Gastrocnemius medialis (tissue), 4 donors: ENCODE results near the gene WDR6. TPM values are rescaled to one million over a fixed set of nuclear protein-coding genes. Genes with fewer than 3 reads are reported as not detected.

ENCODE experiments used
- ATAC-seq, 2 donors: fragments of 150-250 bp; one replicate each; pipeline ENCODE4 v1.9.1; 2016
- DNase-seq, 2 donors: peaks; one replicate each; pipeline ENCODE4 v3.0.0-alpha.2; 2019
- H3K27ac ChIP-seq, 4 donors: fragments of 200-600 bp; sonication (generic); 1 replicate in 1 of 4; 2 replicates in 3 of 4; pipeline ENCODE4 v1.5.1; 2016 to 2018; ENCODE audit warnings: mild to moderate bottlenecking in 2 of 4, moderate library complexity in 1 of 4
- H3K27me3 ChIP-seq, 3 donors: fragments of 200-600 bp; sonication (generic) in 2 of 3; 1 replicate in 1 of 3; 2 replicates in 2 of 3; pipeline versions ENCODE4 v1.5.1 to v1.6.0; 2016 to 2019; ENCODE audit warnings: mild to moderate bottlenecking in 1 of 3, moderate library complexity in 1 of 3
- H3K36me3 ChIP-seq, 2 donors: fragments of 200-600 bp; sonication (generic) in 1 of 2; one replicate each; pipeline ENCODE4 v1.5.1; 2017 to 2018
- H3K4me1 ChIP-seq, 2 donors: fragments of 200-600 bp; sonication (generic) in 1 of 2; one replicate each; pipeline ENCODE4 v1.5.1; 2016 to 2017; ENCODE audit warnings: mild to moderate bottlenecking in 2 of 2
- H3K4me3 ChIP-seq, 4 donors: fragments of 200-600 bp; sonication (generic) in 3 of 4; 1 replicate in 1 of 4; 2 replicates in 3 of 4; pipeline ENCODE4 v1.5.1; 2016 to 2019; ENCODE audit warnings: mild to moderate bottlenecking in 2 of 4
- H3K9me3 ChIP-seq, 3 donors: fragments of 200-600 bp; sonication (generic) in 2 of 3; 1 replicate in 1 of 3; 2 replicates in 2 of 3; pipeline ENCODE4 v1.5.1; 2016 to 2019
- POLR2A ChIP-seq, 2 donors: fragments of 450-650 bp; IDR thresholded peaks; one replicate each; pipeline ENCODE4 v1.6.1; 2017; ENCODE audit warnings: antibody characterized with exemption in 2 of 2, mild to moderate bottlenecking in 2 of 2, moderate library complexity in 2 of 2
- in situ Hi-C, 4 donors: fragments of 200-750 bp; cut with MboI; loops; one replicate each; pipeline versions ENCODE4 v1.15.0 to v1.8.0; 2017; ENCODE audit warnings: low sequenced_read_pairs in 4 of 4
- intact Hi-C: fragments of 100-400 bp; cut with DNase I; formaldehyde crosslinking; loops from one replicate; pipeline ENCODE4 v1.15.1; 2023; ENCODE audit warnings: low total_unique reads
- total RNA-seq, 4 donors: library from RNA; depleted of rRNA; stranded (reverse); fragments of >200 nt; gene quantifications; one replicate each; pipeline versions ENCODE4 v1.1.0 to v1.2.3, GENCODE V29; 2016
- TF ChIP-seq, protein P1 (sequence below), 5 experiments: fragments of 450-650 bp in 3 of 5; fragments of 200-600 bp in 2 of 5; sonication (generic) in 2 of 5; IDR thresholded peaks in 4 of 5; conservative IDR thresholded peaks in 1 of 5; 1 replicate in 4 of 5; 2 replicates in 1 of 5; pipeline ENCODE4 v1.5.1; 2016 to 2019; ENCODE audit warnings: antibody characterized with exemption in 5 of 5, mild to moderate bottlenecking in 3 of 5, moderate library complexity in 3 of 5

The WDR6 gene
- total RNA-seq, 4 donors from 2014 or later = 40.4 to 50.9 (median 45.5) TPM

GRCh38 chr3:48982686-48983085 is 24.5 kb upstream of the WDR6 start:
- Histone ChIP-seq H3K36me3 (peaks cover 9 to 77% of the 10 kb centered on the region in 2 donors), H3K4me3 (no peak overlapping the region), H3K9me3 (no peaks in the 10 kb centered on the region), H3K27ac (no peak overlapping the region), H3K4me1 (no peaks in the 10 kb centered on the region), H3K27me3 (no peaks in the 10 kb centered on the region)
- no peak for DNase-seq
- no peak for TF ChIP-seq POLR2A (IDR thresholded peaks at IDR 0.05)
- TF ChIP-seq, protein P1, sequence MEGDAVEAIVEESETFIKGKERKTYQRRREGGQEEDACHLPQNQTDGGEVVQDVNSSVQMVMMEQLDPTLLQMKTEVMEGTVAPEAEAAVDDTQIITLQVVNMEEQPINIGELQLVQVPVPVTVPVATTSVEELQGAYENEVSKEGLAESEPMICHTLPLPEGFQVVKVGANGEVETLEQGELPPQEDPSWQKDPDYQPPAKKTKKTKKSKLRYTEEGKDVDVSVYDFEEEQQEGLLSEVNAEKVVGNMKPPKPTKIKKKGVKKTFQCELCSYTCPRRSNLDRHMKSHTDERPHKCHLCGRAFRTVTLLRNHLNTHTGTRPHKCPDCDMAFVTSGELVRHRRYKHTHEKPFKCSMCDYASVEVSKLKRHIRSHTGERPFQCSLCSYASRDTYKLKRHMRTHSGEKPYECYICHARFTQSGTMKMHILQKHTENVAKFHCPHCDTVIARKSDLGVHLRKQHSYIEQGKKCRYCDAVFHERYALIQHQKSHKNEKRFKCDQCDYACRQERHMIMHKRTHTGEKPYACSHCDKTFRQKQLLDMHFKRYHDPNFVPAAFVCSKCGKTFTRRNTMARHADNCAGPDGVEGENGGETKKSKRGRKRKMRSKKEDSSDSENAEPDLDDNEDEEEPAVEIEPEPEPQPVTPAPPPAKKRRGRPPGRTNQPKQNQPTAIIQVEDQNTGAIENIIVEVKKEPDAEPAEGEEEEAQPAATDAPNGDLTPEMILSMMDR (IDR thresholded peaks at IDR 0.05 in 4 of 5, conservative IDR thresholded peaks at IDR 0.05 in 1 of 5) = no peak
- intact Hi-C loops = no loop called here
- in situ Hi-C loops = no loop called here
- no peak for ATAC-seq

- Histone ChIP-seq H3K9me3 (no peaks in the 10 kb centered on the region), H3K36me3 (peaks cover 8 to 73% of the 10 kb centered on the region in 2 donors), H3K4me1 (no peaks in the 10 kb centered on the region), H3K4me3 (no peak overlapping the region), H3K27ac (no peak overlapping the region), H3K27me3 (no peaks in the 10 kb centered on the region)
- intact Hi-C loops = no loop called here
- DNase-seq (no peak), ATAC-seq (no peak)
- in situ Hi-C loops = no loop called here
- TF ChIP-seq, protein P1 (IDR thresholded peaks at IDR 0.05 in 4 of 5, conservative IDR thresholded peaks at IDR 0.05 in 1 of 5) = no peak
- no peak for TF ChIP-seq POLR2A (IDR thresholded peaks at IDR 0.05)
Measured at GRCh38 chr3:48983096-48983495, 24.1 kb upstream of the WDR6 start.

DNA sequence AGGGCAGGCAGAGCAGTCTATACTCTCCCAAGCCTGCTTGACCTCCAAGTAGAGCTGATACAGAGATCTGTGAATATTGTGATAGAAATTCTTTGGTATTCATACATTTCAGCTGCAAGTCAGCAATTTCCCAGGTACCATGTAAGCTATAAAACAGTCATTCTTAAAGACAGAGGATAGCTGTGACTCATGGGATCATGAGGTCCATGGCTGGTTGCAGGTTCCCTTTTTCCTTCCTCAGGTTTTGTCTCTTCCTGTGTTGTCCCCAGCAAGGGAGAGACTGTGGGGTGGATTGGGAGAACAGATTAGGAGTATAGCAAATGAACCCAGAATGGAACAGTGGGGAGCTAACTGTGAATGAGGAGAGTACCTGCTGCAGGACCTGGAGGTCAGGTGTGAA is 22.5 kb upstream of the WDR6 start:
- peaks cover 8 to 59% of the 10 kb centered on the region in 2 donors for H3K36me3 ChIP-seq
- peaks cover 5 to 10% of the 10 kb centered on the region in 2 donors for H3K4me1 ChIP-seq
- intact Hi-C loops (no loop called here), in situ Hi-C loops (no loop called here)
- ATAC-seq (no peak), DNase-seq (no peak)
- no peaks in the 10 kb centered on the region for H3K9me3 ChIP-seq
- TF ChIP-seq, protein P1 (IDR thresholded peaks at IDR 0.05 in 4 of 5, conservative IDR thresholded peaks at IDR 0.05 in 1 of 5) = no peak
- TF ChIP-seq POLR2A (IDR thresholded peaks at IDR 0.05) = no peak
- no peak overlapping the region for H3K4me3 ChIP-seq
- no peaks in the 10 kb centered on the region for H3K27me3 ChIP-seq
- no peak overlapping the region for H3K27ac ChIP-seq

DNA sequence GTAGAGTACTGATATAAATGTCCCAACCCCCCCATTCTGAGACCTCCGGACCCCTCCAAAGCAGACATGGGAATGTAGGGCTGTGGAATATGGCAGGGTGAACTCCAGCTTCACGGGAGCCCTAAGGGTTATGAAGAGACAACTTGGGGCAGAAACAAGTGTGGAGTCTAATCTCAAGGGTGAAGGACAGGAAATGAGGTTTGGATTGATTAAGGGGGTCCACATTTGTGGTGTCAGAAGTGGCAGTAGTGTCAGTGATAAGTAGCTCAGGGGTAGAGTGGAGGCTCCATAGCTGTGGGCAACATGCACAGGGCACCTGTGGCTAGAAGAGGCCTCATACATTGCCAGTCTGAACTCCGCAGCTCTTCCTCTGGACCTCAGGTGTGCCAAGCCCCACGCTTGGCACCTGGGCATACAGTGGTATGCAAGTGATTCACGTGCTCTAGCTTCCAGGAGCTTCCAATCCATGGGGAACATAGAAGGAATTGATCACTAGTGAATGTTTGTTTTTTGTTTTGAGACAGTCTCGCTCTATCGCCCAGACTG is 21.3 kb upstream of the WDR6 start:
- H3K36me3 ChIP-seq = peaks cover 0 to 47% of the 10 kb centered on the region in 2 donors
- DNase-seq = no peak
- H3K27ac ChIP-seq = no peak overlapping the region
- intact Hi-C loops = no loop called here
- H3K4me3 ChIP-seq = no peak overlapping the region
- H3K9me3 ChIP-seq = no peaks in the 10 kb centered on the region
- ATAC-seq = no peak
- TF ChIP-seq, protein P1 (IDR thresholded peaks at IDR 0.05 in 4 of 5, conservative IDR thresholded peaks at IDR 0.05 in 1 of 5) = no peak
- no peak for TF ChIP-seq POLR2A (IDR thresholded peaks at IDR 0.05)
- no peaks in the 10 kb centered on the region for H3K27me3 ChIP-seq
- peaks cover 6 to 11% of the 10 kb centered on the region in 2 donors for H3K4me1 ChIP-seq
- in situ Hi-C loops = no loop called here
